H1 (cell line): Measurements from ENCODE around the gene WDR64. TPM values are rescaled to one million over a fixed set of nuclear protein-coding genes. Genes with fewer than 3 reads are reported as not detected.
A peak's percentile ranks its signal among the peaks of the same experiment; 100 is the strongest.

Experiments
- CTCF ChIA-PET: fragments of 300-600 bp; sonication (Branson Sonifier 250); formaldehyde crosslinking; loops from one replicate; lab custom pipeline; 2021; ENCODE audit not compliant: partially characterized antibody; lab: Charles Lee
- POLR2A ChIA-PET: fragments of 300-600 bp; sonication (Branson Sonifier 250); formaldehyde crosslinking; loops from one replicate; lab custom pipeline; 2021; ENCODE audit warnings: inconsistent platforms; ENCODE audit not compliant: partially characterized antibody; lab: Charles Lee
- DNase-seq, 2 experiments: peaks; one replicate each; pipeline versions ENCODE4 v3.0.0 to v3.0.0-alpha.2; 2010 to 2022; ENCODE audit warnings: low spot score in 2 of 2, low read depth in 1 of 2, mixed read lengths in 1 of 2
- FAIRE-seq: peaks from 2 replicates; lab custom pipeline; 2011; peaks lifted over from hg19 to GRCh38; lab: Jason Lieb, UNC
- H2AFZ ChIP-seq: 2 replicates; pipeline ENCODE4 v1.8.1; 2012; ENCODE audit warnings: low read length, inconsistent platforms
- H2AK5ac ChIP-seq: 2 replicates; pipeline ENCODE4 v1.6.1; 2013; ENCODE audit warnings: low read depth, low read length
- H2BK120ac ChIP-seq: replicated peaks from 2 replicates; pipeline ENCODE3; 2013; ENCODE audit warnings: low read depth, low read length, inconsistent platforms
- H2BK12ac ChIP-seq: 2 replicates; pipeline ENCODE4 v1.6.1; 2013; ENCODE audit warnings: low read depth, low read length
- H2BK15ac ChIP-seq: 2 replicates; pipeline ENCODE4 v1.6.1; 2013; ENCODE audit warnings: low read length
- H2BK20ac ChIP-seq: 2 replicates; pipeline ENCODE4 v1.6.1; 2013; ENCODE audit warnings: low read length
- H2BK5ac ChIP-seq: 2 replicates; pipeline ENCODE4 v1.6.1; 2013; ENCODE audit warnings: low read depth, low read length
- H3K14ac ChIP-seq: 2 replicates; pipeline ENCODE4 v1.6.1; 2013; ENCODE audit warnings: inconsistent platforms; ENCODE audit not compliant: insufficient read length
- H3K18ac ChIP-seq: 2 replicates; pipeline ENCODE4 v1.6.1; 2013; ENCODE audit warnings: low read length; ENCODE audit errors: extremely low read depth
- H3K23ac ChIP-seq: 2 replicates; pipeline ENCODE4 v1.6.1; 2013; ENCODE audit warnings: inconsistent platforms; ENCODE audit not compliant: insufficient read length
- H3K23me2 ChIP-seq: 2 replicates; pipeline ENCODE4 v1.6.1; 2013; ENCODE audit warnings: low read depth, low read length
- H3K27ac ChIP-seq: 2 replicates; pipeline ENCODE4 v1.6.1; 2011; ENCODE audit warnings: low read depth, low read length, inconsistent platforms
- H3K27me3 ChIP-seq, 4 experiments: replicated peaks in 1 of 4; 1 replicate in 1 of 4; 2 replicates in 3 of 4; pipeline versions ENCODE4 v1.6.1 to v1.8.1; 2011 to 2013; ENCODE audit warnings: low read length in 3 of 4, mild to moderate bottlenecking in 3 of 4, inconsistent platforms in 2 of 4, mixed read lengths in 2 of 4, moderate library complexity in 1 of 4; ENCODE audit not compliant: control insufficient read depth in 3 of 4, insufficient read depth in 3 of 4; ENCODE audit errors: extremely low read depth in 1 of 4
- H3K36me3 ChIP-seq, 4 experiments: 2 replicates each; pipeline versions ENCODE4 v1.6.1 to v1.8.1; 2011 to 2013; ENCODE audit warnings: mild to moderate bottlenecking in 4 of 4, low read length in 3 of 4, moderate library complexity in 2 of 4, control low read depth in 1 of 4, inconsistent platforms in 1 of 4; ENCODE audit not compliant: insufficient read depth in 4 of 4, control insufficient read depth in 2 of 4
- H3K4ac ChIP-seq: replicated peaks from 2 replicates; pipeline ENCODE3; 2013; ENCODE audit warnings: low read length, low read depth, mixed read lengths, inconsistent platforms; ENCODE audit not compliant: insufficient read length
- H3K4me1 ChIP-seq, 4 experiments: replicated peaks in 1 of 4; 1 replicate in 1 of 4; 2 replicates in 3 of 4; pipeline versions ENCODE4 v1.6.1 to v1.8.1; 2011 to 2013; ENCODE audit warnings: low read length in 3 of 4, inconsistent platforms in 2 of 4, mixed read lengths in 1 of 4; ENCODE audit not compliant: insufficient read depth in 4 of 4, control insufficient read depth in 3 of 4
- H3K4me2 ChIP-seq, 2 experiments: 2 replicates each; pipeline versions ENCODE4 v1.6.1 to v1.8.1; 2011 to 2013; ENCODE audit warnings: low read depth in 2 of 2, low read length in 2 of 2, control low read depth in 1 of 2, inconsistent platforms in 1 of 2, mild to moderate bottlenecking in 1 of 2; ENCODE audit not compliant: insufficient read depth in 1 of 2
- H3K4me3 ChIP-seq, 4 experiments: fragments of 200-600, 300-600 bp in 1 of 4; sonication (generic), shearing (Covaris generic), sonication (Bioruptor Twin) in 1 of 4; 2 replicates each; pipeline versions ENCODE4 v1.5.1 to v1.8.1; 2011 to 2016; ENCODE audit warnings: low read length in 4 of 4, low read depth in 3 of 4, control low read depth in 2 of 4, inconsistent platforms in 2 of 4, mild to moderate bottlenecking in 2 of 4, mixed read lengths in 1 of 4, moderate library complexity in 1 of 4; ENCODE audit not compliant: insufficient read depth in 2 of 4; ENCODE audit errors: extremely low read depth in 1 of 4
- H3K56ac ChIP-seq: replicated peaks from 2 replicates; pipeline ENCODE3; 2013; ENCODE audit warnings: low read depth, mild to moderate bottlenecking, mixed read lengths, low read length, inconsistent platforms; ENCODE audit not compliant: insufficient read length
- H3K79me1 ChIP-seq: 2 replicates; pipeline ENCODE4 v1.6.1; 2013; ENCODE audit warnings: low read depth, low read length, control low read depth
- H3K79me2 ChIP-seq, 2 experiments: 2 replicates each; pipeline versions ENCODE4 v1.6.1 to v1.8.1; 2012 to 2013; ENCODE audit warnings: low read length in 2 of 2, mild to moderate bottlenecking in 2 of 2, inconsistent platforms in 1 of 2; ENCODE audit not compliant: insufficient read depth in 2 of 2, control insufficient read depth in 1 of 2
- H3K9ac ChIP-seq, 4 experiments: replicated peaks in 1 of 4; 1 replicate in 1 of 4; 2 replicates in 3 of 4; pipeline versions ENCODE4 v1.6.1 to v1.8.1; 2011 to 2013; ENCODE audit warnings: low read depth in 3 of 4, low read length in 3 of 4, control low read depth in 2 of 4, mild to moderate bottlenecking in 2 of 4, moderate library complexity in 2 of 4, inconsistent platforms in 1 of 4; ENCODE audit errors: extremely low read depth in 1 of 4
- H3K9me3 ChIP-seq, 2 experiments: 2 replicates each; pipeline versions ENCODE4 v1.6.1 to v1.8.1; 2012 to 2013; ENCODE audit warnings: mild to moderate bottlenecking in 2 of 2, moderate library complexity in 2 of 2, control low read depth in 1 of 2, inconsistent platforms in 1 of 2, low read depth in 1 of 2, low read length in 1 of 2, mixed read lengths in 1 of 2; ENCODE audit not compliant: insufficient read depth in 2 of 2
- H4K20me1 ChIP-seq, 2 experiments: replicated peaks in 1 of 2; 2 replicates each; pipeline versions ENCODE3 to v1.8.1; 2011 to 2013; ENCODE audit warnings: inconsistent platforms in 2 of 2, low read length in 2 of 2, mild to moderate bottlenecking in 1 of 2; ENCODE audit not compliant: insufficient read depth in 2 of 2, control insufficient read depth in 1 of 2
- H4K5ac ChIP-seq: 2 replicates; pipeline ENCODE4 v1.6.1; 2013; ENCODE audit warnings: low read length, low read depth, mixed read lengths, inconsistent platforms; ENCODE audit not compliant: insufficient read length
- H4K8ac ChIP-seq: 2 replicates; pipeline ENCODE4 v1.8.0; 2013; ENCODE audit warnings: mild to moderate bottlenecking, moderate library complexity, low read length, inconsistent platforms; ENCODE audit not compliant: insufficient read depth; ENCODE audit errors: extremely low read depth
- H4K91ac ChIP-seq: replicated peaks from 2 replicates; pipeline ENCODE3; 2013; ENCODE audit warnings: low read length, mixed read lengths, inconsistent platforms; ENCODE audit not compliant: insufficient read length
- CHD1 ChIP-seq: IDR thresholded peaks from 2 replicates; pipeline ENCODE4 v1.6.1; 2012; ENCODE audit warnings: low read depth, low read length, improper control_type of control experiment
- EZH2 ChIP-seq: fragments of 200-600 bp; sonication (generic); IDR thresholded peaks from 2 replicates; pipeline ENCODE4 v1.7.1; 2012; ENCODE audit warnings: low read depth, mild to moderate bottlenecking, moderate library complexity, low read length, inconsistent platforms; ENCODE audit not compliant: severe bottlenecking
- JUN ChIP-seq: IDR thresholded peaks from 2 replicates; pipeline ENCODE4 v1.6.1; 2011; ENCODE audit warnings: low read depth, mild to moderate bottlenecking, improper control_type of control experiment, low read length
- KDM4A ChIP-seq: IDR thresholded peaks from one replicate; pipeline ENCODE4 v1.7.1; 2012; ENCODE audit warnings: low read depth, mild to moderate bottlenecking, moderate library complexity, low read length, inconsistent platforms; ENCODE audit not compliant: severe bottlenecking
- MAX ChIP-seq: IDR thresholded peaks from 2 replicates; pipeline ENCODE4 v1.6.1; 2012; ENCODE audit warnings: inconsistent platforms
- NRF1 ChIP-seq: IDR thresholded peaks from 2 replicates; pipeline ENCODE4 v1.6.1; 2011; ENCODE audit warnings: mild to moderate bottlenecking, low read depth, low read length, improper control_type of control experiment
- POLR2AphosphoS5 ChIP-seq: IDR thresholded peaks from 2 replicates; pipeline ENCODE4 v1.6.1; 2011; ENCODE audit warnings: low read depth, low read length
- POU5F1 ChIP-seq: IDR thresholded peaks from 2 replicates; pipeline ENCODE4 v1.6.1; 2011; ENCODE audit warnings: low read depth, mild to moderate bottlenecking, low read length, moderate library complexity
- RBBP5 ChIP-seq: IDR thresholded peaks from 2 replicates; pipeline ENCODE4 v1.7.1; 2012; ENCODE audit warnings: low read depth, mild to moderate bottlenecking, inconsistent platforms, low read length, moderate library complexity, borderline replicate concordance
- SAP30 ChIP-seq: fragments of 300-600 bp; sonication (generic); IDR thresholded peaks from 2 replicates; pipeline ENCODE4 v1.7.1; 2012; ENCODE audit warnings: low read length, moderate library complexity, mild to moderate bottlenecking, inconsistent platforms; ENCODE audit not compliant: insufficient read depth, insufficient replicate concordance
- SIX5 ChIP-seq: IDR thresholded peaks from 2 replicates; pipeline ENCODE4 v1.6.1; 2011; ENCODE audit warnings: mild to moderate bottlenecking, low read depth, low read length
- TBP ChIP-seq: IDR thresholded peaks from 2 replicates; pipeline ENCODE4 v1.6.1; 2011; ENCODE audit warnings: low read depth, low read length, improper control_type of control experiment
- TCF12 ChIP-seq: IDR thresholded peaks from 2 replicates; pipeline ENCODE4 v1.6.1; 2011; ENCODE audit warnings: low read depth, mild to moderate bottlenecking, low read length
- ZNF274 ChIP-seq: IDR thresholded peaks from 2 replicates; pipeline ENCODE4 v1.7.0; 2012; ENCODE audit warnings: low read length, borderline replicate concordance; ENCODE audit errors: extremely low read depth
- WGBS, 2 experiments: shearing (Covaris generic) in 1 of 2; methylation state at CpG; one replicate each; pipeline versions ENCODE4 v1.1.6 to v1.1.7; 2013 to 2015; ENCODE audit warnings: low lambda C conversion rate in 2 of 2, mixed read lengths in 2 of 2, inconsistent platforms in 1 of 2, low coverage in 1 of 2, missing lambda C conversion rate in 1 of 2; ENCODE audit not compliant: insufficient replicate concordance in 2 of 2, insufficient coverage in 1 of 2, insufficient read length in 1 of 2; ENCODE audit errors: extremely low coverage in 1 of 2, missing lambda C conversion rate in 1 of 2; 5-methylcytosine and 5-hydroxymethylcytosine counted together
- polyA plus RNA-seq, 7 experiments: library from polyadenylated mRNA; depleted of rRNA in 3 of 7; stranded (reverse) in 5 of 7; unstranded in 2 of 7; fragments of >200 nt in 5 of 7; fragments of 200-250 nt in 2 of 7; gene quantifications; 1 replicate in 5 of 7; 2 replicates in 1 of 7; 4 replicates in 1 of 7; pipeline versions ENCODE4 v1.2.1 to v1.2.3, GENCODE V29; 2011 to 2013; ENCODE audit warnings: missing spikeins in 2 of 7, mixed read lengths in 2 of 7
- total RNA-seq: library from RNA; stranded (reverse); fragmentation: NEBNext Ultra II Directional; extraction: Animal tissue kit (Norgen Biotek cat#: 25700); gene quantifications from 2 replicates; pipeline ENCODE4 v1.2.1, GENCODE V29; 2021

WDR64 gene
- total and polyA plus RNA-seq, 2 of the 8 experiments (the other 6 are each of a cell fraction or from before 2014, with no cell fraction given), result 0.02 TPM; not detected in 1

GRCh38 chr1:241706967-241707366, 54.9 kb downstream of the WDR64 start:
- no peak overlapping the region for H3K23ac ChIP-seq
- no peaks in the 10 kb centered on the region for H4K20me1 ChIP-seq
- H2AK5ac ChIP-seq, result no peak overlapping the region
- H3K56ac ChIP-seq, result no peak overlapping the region
- no peak overlapping the region for H2BK20ac ChIP-seq
- H2BK12ac ChIP-seq, result no peak overlapping the region
- no peaks in the 10 kb centered on the region for H3K27me3 ChIP-seq
- H3K36me3 ChIP-seq, result no peaks in the 10 kb centered on the region
- H3K4me3 ChIP-seq, result no peak overlapping the region
- no peak overlapping the region for H2BK15ac ChIP-seq
- H4K91ac ChIP-seq, result no peak overlapping the region
- H4K5ac ChIP-seq, result no peak overlapping the region
- no peak overlapping the region for H4K8ac ChIP-seq
- H3K4ac ChIP-seq, result no peak overlapping the region
- H3K18ac ChIP-seq, result no peak overlapping the region
- no peaks in the 10 kb centered on the region for H3K79me2 ChIP-seq
- 0 out of 7 replicates have a peak overlapping the region, but pooled peaks of 1 of the 4 experiments have one; percentile 5 for H3K9ac ChIP-seq
- no peak for FAIRE-seq
- H3K27ac ChIP-seq, result no peak overlapping the region
- no peak overlapping the region for H2BK5ac ChIP-seq
- no peak overlapping the region for H3K14ac ChIP-seq
- no peaks in the 10 kb centered on the region for H3K4me1 ChIP-seq
- H3K4me2 ChIP-seq, result no peak overlapping the region
- WGBS, 2 experiments, result 89% methylated on average over 2 of the region's 2 CpGs; no CpG with 5 or more reads in 1 of the 2 experiments
- H2BK120ac ChIP-seq, result no peak overlapping the region
- no peaks in the 10 kb centered on the region; the same call in 1 of the 2 replicates for H3K23me2 ChIP-seq
- H2AFZ ChIP-seq, result no peak overlapping the region
- DNase-seq, result no peak
- no peaks in the 10 kb centered on the region for H3K79me1 ChIP-seq
- POLR2A ChIA-PET, result no interaction called here
- H3K9me3 ChIP-seq, result no peaks in the 10 kb centered on the region
- CTCF ChIA-PET, result no interaction called here
- TF ChIP-seq CHD1, result no peak
- no peak for TF ChIP-seq SAP30
- no peak for TF ChIP-seq ZNF274
- no peak for TF ChIP-seq NRF1
- no peak for TF ChIP-seq POU5F1
- TF ChIP-seq POLR2AphosphoS5, result no peak
- no peak for TF ChIP-seq RBBP5
- no peak for TF ChIP-seq EZH2
- no peak for TF ChIP-seq TCF12
- no peak for TF ChIP-seq MAX
- TF ChIP-seq JUN, result no peak
- TF ChIP-seq SIX5, result no peak
- TF ChIP-seq TBP, result no peak
- no peak for TF ChIP-seq KDM4A
